DOHH2 (cell line): ENCODE results near the gene AXIN2.
"Not testable (repeated sequence)": the region's sequence is repeated elsewhere in the genome, so short reads cannot be mapped to it uniquely, and the experiment has no call there.

Experiments
- H3F3A ChIP-seq: fragments of 200-600 bp; sonication (generic), shearing (Covaris generic); 2 replicates; pipeline ENCODE4 v1.6.0; 2016; ENCODE audit warnings: antibody characterized with exemption, mild to moderate bottlenecking; ENCODE audit not compliant: control insufficient read depth, insufficient read depth
- H3K27ac ChIP-seq: fragments of 200-600 bp; sonication (generic); 2 replicates; pipeline ENCODE4 v1.5.1; 2014; ENCODE audit warnings: low read depth, mild to moderate bottlenecking, low read length, moderate library complexity
- H3K27me3 ChIP-seq: fragments of 200-600 bp; sonication (generic); 2 replicates; pipeline ENCODE4 v1.6.1; 2014; ENCODE audit warnings: mild to moderate bottlenecking, low read length, mixed read lengths; ENCODE audit not compliant: control insufficient read depth
- H3K36me3 ChIP-seq: fragments of 200-600 bp; sonication (generic); 2 replicates; pipeline ENCODE4 v1.6.1; 2014; ENCODE audit warnings: mild to moderate bottlenecking, low read length, moderate library complexity, mixed read lengths; ENCODE audit not compliant: control insufficient read depth
- H3K4me1 ChIP-seq: fragments of 200-600 bp; sonication (generic); 2 replicates; pipeline ENCODE4 v1.6.1; 2014; ENCODE audit warnings: mild to moderate bottlenecking, low read length, mixed read lengths; ENCODE audit not compliant: control insufficient read depth
- H3K4me2 ChIP-seq: fragments of 200-600 bp; sonication (generic); 2 replicates; pipeline ENCODE4 v1.6.0; 2014; ENCODE audit warnings: mild to moderate bottlenecking, low read length, moderate library complexity
- H3K4me3 ChIP-seq: fragments of 200-600 bp; sonication (generic); 2 replicates; pipeline ENCODE4 v1.5.1; 2014; ENCODE audit warnings: mild to moderate bottlenecking, low read length, mixed read lengths
- H3K79me2 ChIP-seq: fragments of 200-600 bp; sonication (generic); 2 replicates; pipeline ENCODE4 v1.6.1; 2014; ENCODE audit warnings: mild to moderate bottlenecking, low read length, mixed read lengths; ENCODE audit not compliant: control insufficient read depth
- H3K9me2 ChIP-seq: fragments of 200-600 bp; sonication (generic); replicated peaks from 2 replicates; pipeline ENCODE4 v1.6.1; 2014; ENCODE audit warnings: mild to moderate bottlenecking, low read length, mixed read lengths; ENCODE audit not compliant: control insufficient read depth
- H3K9me3 ChIP-seq: fragments of 200-600 bp; sonication (generic); 2 replicates; pipeline ENCODE4 v1.6.1; 2014; ENCODE audit warnings: antibody characterized with exemption, low read length, mixed read lengths; ENCODE audit not compliant: control insufficient read depth, insufficient read depth
- H4K20me1 ChIP-seq: fragments of 200-600 bp; sonication (generic); 2 replicates; pipeline ENCODE4 v1.6.0; 2014; ENCODE audit warnings: low read depth, mild to moderate bottlenecking, antibody characterized with exemption, low read length, moderate library complexity; ENCODE audit not compliant: control insufficient read depth, insufficient read depth
- EZH2phosphoT487 ChIP-seq: fragments of 200-600 bp; sonication (generic); IDR thresholded peaks from 2 replicates; pipeline ENCODE4 v1.6.1; 2017; ENCODE audit warnings: borderline replicate concordance, mild to moderate bottlenecking, antibody characterized with exemption, low read length, moderate library complexity, mixed read lengths
- TF ChIP-seq, protein P1 (sequence below): fragments of 200-600 bp; sonication (generic); IDR thresholded peaks from one replicate; pipeline ENCODE4 v1.5.1; 2014; ENCODE audit warnings: antibody characterized with exemption, mild to moderate bottlenecking, low read depth, low read length; ENCODE audit not compliant: poor library complexity, severe bottlenecking

AXIN2 gene

GRCh38 chr17:65514541-65514940 lies 46.9 kb downstream of the AXIN2 start:
- no peak overlapping the region for H3K27ac ChIP-seq
- no peak overlapping the region for H3K4me2 ChIP-seq
- H3K36me3 ChIP-seq: no peaks in the 10 kb centered on the region
- H3F3A ChIP-seq: no peaks in the 10 kb centered on the region
- TF ChIP-seq EZH2phosphoT487: no peak
- TF ChIP-seq, protein P1, sequence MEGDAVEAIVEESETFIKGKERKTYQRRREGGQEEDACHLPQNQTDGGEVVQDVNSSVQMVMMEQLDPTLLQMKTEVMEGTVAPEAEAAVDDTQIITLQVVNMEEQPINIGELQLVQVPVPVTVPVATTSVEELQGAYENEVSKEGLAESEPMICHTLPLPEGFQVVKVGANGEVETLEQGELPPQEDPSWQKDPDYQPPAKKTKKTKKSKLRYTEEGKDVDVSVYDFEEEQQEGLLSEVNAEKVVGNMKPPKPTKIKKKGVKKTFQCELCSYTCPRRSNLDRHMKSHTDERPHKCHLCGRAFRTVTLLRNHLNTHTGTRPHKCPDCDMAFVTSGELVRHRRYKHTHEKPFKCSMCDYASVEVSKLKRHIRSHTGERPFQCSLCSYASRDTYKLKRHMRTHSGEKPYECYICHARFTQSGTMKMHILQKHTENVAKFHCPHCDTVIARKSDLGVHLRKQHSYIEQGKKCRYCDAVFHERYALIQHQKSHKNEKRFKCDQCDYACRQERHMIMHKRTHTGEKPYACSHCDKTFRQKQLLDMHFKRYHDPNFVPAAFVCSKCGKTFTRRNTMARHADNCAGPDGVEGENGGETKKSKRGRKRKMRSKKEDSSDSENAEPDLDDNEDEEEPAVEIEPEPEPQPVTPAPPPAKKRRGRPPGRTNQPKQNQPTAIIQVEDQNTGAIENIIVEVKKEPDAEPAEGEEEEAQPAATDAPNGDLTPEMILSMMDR: no peak
- no peaks in the 10 kb centered on the region for H3K9me2 ChIP-seq
- no peak overlapping the region for H3K4me3 ChIP-seq
- no peaks in the 10 kb centered on the region for H4K20me1 ChIP-seq
- H3K27me3 ChIP-seq: no peaks in the 10 kb centered on the region
- H3K79me2 ChIP-seq: no peaks in the 10 kb centered on the region
- H3K4me1 ChIP-seq: no peaks in the 10 kb centered on the region
- no peaks in the 10 kb centered on the region for H3K9me3 ChIP-seq

DNA sequence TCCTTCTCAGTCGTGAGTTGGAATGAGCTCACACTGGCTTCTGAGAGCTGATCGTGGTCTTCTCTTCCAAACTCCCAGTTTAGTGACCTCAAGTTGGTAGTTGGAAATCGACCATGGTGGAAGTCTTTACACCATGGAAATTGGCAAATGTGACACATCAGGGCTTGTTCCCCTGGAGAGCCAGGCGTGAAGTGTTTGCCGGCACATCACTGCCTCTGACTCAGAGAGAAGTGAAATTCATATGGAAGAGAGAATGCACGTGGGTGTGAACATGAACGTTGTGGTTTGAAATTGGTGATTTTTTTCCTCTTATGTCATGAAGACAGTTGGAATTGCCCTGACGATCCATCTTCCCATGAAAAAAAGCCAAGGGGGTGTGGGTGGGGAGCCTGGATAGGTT lies 47.4 kb downstream of the AXIN2 start:
- TF ChIP-seq, protein P1: no peak
- TF ChIP-seq EZH2phosphoT487: no peak
- no peak overlapping the region for H3K27ac ChIP-seq
- H3K9me2 ChIP-seq: no peaks in the 10 kb centered on the region
- no peaks in the 10 kb centered on the region for H3K36me3 ChIP-seq
- H3K79me2 ChIP-seq: no peaks in the 10 kb centered on the region
- no peaks in the 10 kb centered on the region for H4K20me1 ChIP-seq
- H3K4me1 ChIP-seq: no peaks in the 10 kb centered on the region
- H3K4me2 ChIP-seq: no peak overlapping the region
- H3K27me3 ChIP-seq: no peaks in the 10 kb centered on the region
- no peaks in the 10 kb centered on the region for H3K9me3 ChIP-seq
- H3F3A ChIP-seq: no peaks in the 10 kb centered on the region
- no peak overlapping the region for H3K4me3 ChIP-seq

- H3K27ac ChIP-seq: no peak overlapping the region
- no peak for TF ChIP-seq EZH2phosphoT487
- TF ChIP-seq, protein P1: no peak
- H4K20me1 ChIP-seq: no peaks in the 10 kb centered on the region
These were observed 50.1 kb downstream of the AXIN2 start for GRCh38 chr17:65511316-65511715.

GRCh38 chr17:65509032-65509431 lies 52.4 kb downstream of the AXIN2 start:
- no peak for TF ChIP-seq EZH2phosphoT487
- TF ChIP-seq, protein P1: no peak
- H3K9me3 ChIP-seq: no peaks in the 10 kb centered on the region

More at GRCh38 chr17:65511316-65511715, 50.1 kb downstream of the AXIN2 start:
- Histone ChIP-seq H3K4me1 (no peaks in the 10 kb centered on the region), H3K9me3 (no peaks in the 10 kb centered on the region), H3K9me2 (no peaks in the 10 kb centered on the region), H3K27me3 (no peaks in the 10 kb centered on the region), H3K79me2 (no peaks in the 10 kb centered on the region), H3K36me3 (no peaks in the 10 kb centered on the region), H3F3A (no peaks in the 10 kb centered on the region), H3K4me3 (no peak overlapping the region), H3K4me2 (no peak overlapping the region)

DNA sequence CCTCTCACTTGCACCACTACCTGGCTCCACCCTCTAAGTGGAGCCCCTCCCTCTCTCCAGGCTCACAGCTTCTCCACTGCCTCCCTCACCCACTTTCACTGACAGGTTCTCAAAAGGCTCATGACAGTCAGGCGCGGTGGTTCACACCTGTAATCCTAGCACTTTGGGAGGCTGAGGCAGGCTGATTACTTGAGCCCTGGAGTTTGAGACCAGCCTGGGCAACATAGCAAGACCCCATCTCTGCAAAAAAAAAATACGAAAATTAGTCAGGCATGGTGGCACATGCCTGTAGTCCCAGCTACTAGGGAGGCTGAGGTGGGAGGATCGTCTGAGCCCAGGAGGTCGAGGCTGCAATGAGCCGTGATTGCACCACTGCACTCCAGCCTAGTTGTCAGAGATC lies 56.8 kb downstream of the AXIN2 start:
- not testable (repeated sequence) for H3K4me2 ChIP-seq, H3K4me3 ChIP-seq, H3K27me3 ChIP-seq, H3K9me3 ChIP-seq, H3K4me1 ChIP-seq, H4K20me1 ChIP-seq, H3F3A ChIP-seq, H3K9me2 ChIP-seq, H3K27ac ChIP-seq, H3K36me3 ChIP-seq, H3K79me2 ChIP-seq

More at GRCh38 chr17:65509032-65509431, 52.4 kb downstream of the AXIN2 start:
- no peaks in the 10 kb centered on the region for H4K20me1 ChIP-seq
- H3K79me2 ChIP-seq: no peaks in the 10 kb centered on the region
- no peak overlapping the region for H3K27ac ChIP-seq
- no peak overlapping the region for H3K4me2 ChIP-seq
- H3K4me1 ChIP-seq: no peaks in the 10 kb centered on the region
- H3K9me2 ChIP-seq: no peaks in the 10 kb centered on the region
- no peak overlapping the region for H3K4me3 ChIP-seq
- no peaks in the 10 kb centered on the region for H3K27me3 ChIP-seq
- no peaks in the 10 kb centered on the region for H3F3A ChIP-seq
- no peaks in the 10 kb centered on the region for H3K36me3 ChIP-seq
